HCT116 (cell line): ENCODE measurements around the gene ARHGAP12. TPM values are rescaled to one million over a fixed set of nuclear protein-coding genes. Genes with fewer than 3 reads are reported as not detected.

ENCODE experiments used
- ATAC-seq: fragments of 200-7000 bp; cut with Tn5 transposase; 2 replicates; pipeline ENCODE4 v1.9.1; 2020; ENCODE audit warnings: mild to moderate bottlenecking, moderate library complexity
- BruUV-seq: library from RNA; stranded (reverse); fragments of 400-500 nt; replicated peaks from 2 replicates; lab custom pipeline; 2021; lab: Mats Ljungman, UMichigan
- CTCF ChIA-PET: fragments of 300-600 bp; sonication (Branson Sonifier 250); formaldehyde crosslinking; loops from one replicate; lab custom pipeline; 2021; ENCODE audit warnings: antibody characterized with exemption; lab: Charles Lee
- POLR2A ChIA-PET: fragments of 300-600, 350-600 bp; sonication (Branson Sonifier 250); formaldehyde crosslinking; loops from one replicate; lab custom pipeline; 2021; ENCODE audit warnings: antibody characterized with exemption; lab: Charles Lee
- RAD21 ChIA-PET, 2 experiments: fragments of 300-600 bp; sonication (Branson Sonifier 250); formaldehyde crosslinking; loops; one replicate each; lab custom pipeline; 2023; ENCODE audit warnings: low total read pairs in 2 of 2; ENCODE audit not compliant: uncharacterized antibody in 2 of 2, unreplicated experiment in 2 of 2, low non-redundant PET in 1 of 2; lab: Charles Lee
- DNase-seq: peaks from one replicate; pipeline ENCODE4 v3.0.0-alpha.2; 2010; ENCODE audit warnings: low read depth, low spot score
- H2AFZ ChIP-seq: fragments of 200-600 bp; shearing (Covaris generic), sonication (generic); 2 replicates; pipeline ENCODE4 v1.6.1; 2017; ENCODE audit warnings: low read depth, mixed run types, mixed read lengths, antibody characterized with exemption, low read length; ENCODE audit not compliant: poor library complexity, severe bottlenecking
- H3K27ac ChIP-seq: 2 replicates; pipeline ENCODE4 v1.5.1; 2012; ENCODE audit warnings: low read depth, low read length
- H3K27me3 ChIP-seq: fragments of 200-600 bp; sonication (generic); 2 replicates; pipeline ENCODE4 v1.6.1; 2016; ENCODE audit warnings: mixed run types, low read length, mixed read lengths; ENCODE audit not compliant: insufficient read depth
- H3K36me3 ChIP-seq, 2 experiments: fragments of 200-500 bp in 1 of 2; fragments of 200-600 bp in 1 of 2; sonication (Bioruptor generic) in 1 of 2; sonication (generic) in 1 of 2; 2 replicates each; pipeline versions ENCODE4 v1.5.1 to v1.6.1; 2014 to 2016; ENCODE audit warnings: low read length in 2 of 2, inconsistent platforms in 1 of 2, mixed read lengths in 1 of 2, mixed run types in 1 of 2; ENCODE audit not compliant: insufficient read depth in 2 of 2, control insufficient read depth in 1 of 2
- H3K4me1 ChIP-seq, 2 experiments: fragments of 200-600 bp in 1 of 2; sonication (generic) in 1 of 2; 2 replicates each; pipeline versions ENCODE4 v1.5.1 to v1.6.1; 2012 to 2017; ENCODE audit warnings: low read length in 2 of 2, inconsistent platforms in 1 of 2, mild to moderate bottlenecking in 1 of 2, mixed read lengths in 1 of 2, mixed run types in 1 of 2, moderate library complexity in 1 of 2; ENCODE audit not compliant: insufficient read depth in 2 of 2, control insufficient read depth in 1 of 2
- H3K4me2 ChIP-seq: fragments of 200-600 bp; sonication (generic); 2 replicates; pipeline ENCODE4 v1.6.1; 2017; ENCODE audit warnings: mixed run types, low read length, mixed read lengths
- H3K4me3 ChIP-seq, 2 experiments: fragments of 200-600 bp in 1 of 2; sonication (generic) in 1 of 2; replicated peaks in 1 of 2; 2 replicates each; pipeline ENCODE4 v1.5.1; 2011 to 2016; ENCODE audit warnings: low read length in 2 of 2, control low read depth in 1 of 2, low read depth in 1 of 2, mild to moderate bottlenecking in 1 of 2, mixed read lengths in 1 of 2, mixed run types in 1 of 2
- H3K79me2 ChIP-seq: fragments of 200-600 bp; sonication (generic); 2 replicates; pipeline ENCODE4 v1.6.1; 2017; ENCODE audit warnings: mild to moderate bottlenecking, mixed run types, low read length, moderate library complexity, mixed read lengths; ENCODE audit not compliant: insufficient read depth
- H3K9ac ChIP-seq: fragments of 200-600 bp; sonication (generic); 2 replicates; pipeline ENCODE4 v1.6.1; 2016; ENCODE audit warnings: low read length, mixed read lengths
- H3K9me2 ChIP-seq: fragments of 200-600 bp; sonication (generic), shearing (Covaris generic); 2 replicates; pipeline ENCODE4 v1.6.1; 2017; ENCODE audit warnings: mixed run types, mild to moderate bottlenecking, moderate library complexity; ENCODE audit not compliant: insufficient read depth
- H3K9me3 ChIP-seq, 2 experiments: fragments of 200-500 bp in 1 of 2; fragments of 200-600 bp in 1 of 2; sonication (Bioruptor generic) in 1 of 2; sonication (generic) in 1 of 2; 2 replicates each; pipeline ENCODE4 v1.6.1; 2014 to 2017; ENCODE audit warnings: low read length in 2 of 2, mixed read lengths in 2 of 2, inconsistent platforms in 1 of 2, low read depth in 1 of 2, mild to moderate bottlenecking in 1 of 2, mixed run types in 1 of 2, moderate library complexity in 1 of 2; ENCODE audit not compliant: control insufficient read depth in 1 of 2, insufficient read depth in 1 of 2
- H4K20me1 ChIP-seq: fragments of 200-600 bp; sonication (generic), shearing (Covaris generic); 2 replicates; pipeline ENCODE4 v1.6.1; 2017; ENCODE audit warnings: mixed run types, mild to moderate bottlenecking, moderate library complexity; ENCODE audit not compliant: insufficient read depth
- ATF3 ChIP-seq: IDR thresholded peaks from 2 replicates; pipeline ENCODE4 v1.6.1; 2012
- CBX3 ChIP-seq: IDR thresholded peaks from 2 replicates; pipeline ENCODE4 v1.6.1; 2012; ENCODE audit warnings: low read depth
- CTCF ChIP-seq, 3 experiments: fragments of 200-600 bp in 1 of 3; sonication (generic) in 1 of 3; IDR thresholded peaks in 2 of 3; conservative IDR thresholded peaks in 1 of 3; 2 replicates each; pipeline ENCODE4 v1.5.1; 2012 to 2017; ENCODE audit warnings: low read depth in 2 of 3, low read length in 2 of 3, antibody characterized with exemption in 1 of 3, borderline replicate concordance in 1 of 3, control low read depth in 1 of 3, mild to moderate bottlenecking in 1 of 3, mixed read lengths in 1 of 3, mixed run types in 1 of 3, moderate library complexity in 1 of 3; ENCODE audit not compliant: insufficient read depth in 1 of 3
- EGR1 ChIP-seq: IDR thresholded peaks from 2 replicates; pipeline ENCODE4 v1.6.1; 2012; ENCODE audit warnings: low read depth
- EZH2 ChIP-seq: fragments of 200-600 bp; sonication (generic); IDR thresholded peaks from 2 replicates; pipeline ENCODE4 v1.6.1; 2017; ENCODE audit warnings: antibody characterized with exemption, mixed run types
- FOSL1 ChIP-seq: IDR thresholded peaks from 2 replicates; pipeline ENCODE4 v1.6.1; 2012; ENCODE audit warnings: low read depth
- MAX ChIP-seq: IDR thresholded peaks from 2 replicates; pipeline ENCODE4 v1.6.1; 2012
- POLR2A ChIP-seq: IDR thresholded peaks from 2 replicates; pipeline ENCODE4 v1.7.0; 2011; ENCODE audit warnings: borderline replicate concordance; ENCODE audit not compliant: insufficient read depth, insufficient read length; ENCODE audit errors: extremely low read depth
- RAD21 ChIP-seq: IDR thresholded peaks from 2 replicates; pipeline ENCODE4 v1.6.1; 2012; ENCODE audit warnings: low read depth, mild to moderate bottlenecking
- REST ChIP-seq: IDR thresholded peaks from 2 replicates; pipeline ENCODE4 v1.6.1; 2012; ENCODE audit warnings: low read depth
- SIN3A ChIP-seq: IDR thresholded peaks from 2 replicates; pipeline ENCODE4 v1.6.1; 2012; ENCODE audit warnings: low read depth
- SP1 ChIP-seq: IDR thresholded peaks from 2 replicates; pipeline ENCODE4 v1.6.1; 2012; ENCODE audit warnings: low read depth
- SRF ChIP-seq: IDR thresholded peaks from 2 replicates; pipeline ENCODE4 v1.6.1; 2012; ENCODE audit warnings: low read depth
- ZNF274 ChIP-seq: fragments of 200-500 bp; sonication (Bioruptor generic); IDR thresholded peaks from 2 replicates; pipeline ENCODE4 v1.6.1; 2014; ENCODE audit warnings: mild to moderate bottlenecking, low read depth, low read length, inconsistent platforms
- intact Hi-C: fragments of 100-400 bp; cut with micrococcal nuclease; formaldehyde crosslinking; loops from 2 replicates; pipeline ENCODE4 v1.10.0; 2022
- total RNA-seq: library from RNA; stranded (reverse); gene quantifications from one replicate; pipeline ENCODE4 v1.2.1, GENCODE V29; 2021; ENCODE audit not compliant: unreplicated experiment

ARHGAP12 gene
- total RNA-seq, 1 experiment from 2014 or later: 80.3 TPM

GRCh38 chr10:31780717-31781116 is 147.9 kb downstream of the ARHGAP12 start:
- DNase-seq (no peak), ATAC-seq (no peak)
- intact Hi-C loops: no loop called here
- no TSS peak for BruUV-seq
- H3K9me2 ChIP-seq: no peaks in the 10 kb centered on the region
- H3K4me2 ChIP-seq: no peak overlapping the region
- no peaks in the 10 kb centered on the region for H4K20me1 ChIP-seq
- no peak overlapping the region for H3K4me3 ChIP-seq
- no peak overlapping the region for H3K27ac ChIP-seq
- H3K36me3 ChIP-seq: no peaks in the 10 kb centered on the region
- no peak overlapping the region for H3K9ac ChIP-seq
- H3K79me2 ChIP-seq: no peaks in the 10 kb centered on the region
- no peak for TF ChIP-seq POLR2A
- TF ChIP-seq ZNF274: no peak
- no peak for TF ChIP-seq FOSL1
- TF ChIP-seq SIN3A: no peak
- no peak for TF ChIP-seq SRF
- ChIA-PET POLR2A (no interaction called here), CTCF (interaction anchor here (1.8 kb wide), 1 partner anchor 11 kb away, joined by 7 read pairs; no protein-coding TSS in a partner anchor), RAD21 (no interaction called here)
- H3K27me3 ChIP-seq: no peaks in the 10 kb centered on the region
- no peak overlapping the region for H2AFZ ChIP-seq
- H3K9me3 ChIP-seq: 0 out of 4 replicates have a peak, but pooled peaks cover 0 to 6% of the 10 kb centered on the region in 2 experiments
- H3K4me1 ChIP-seq: no peaks in the 10 kb centered on the region

GRCh38 chr10:31778627-31779026 is 150.0 kb downstream of the ARHGAP12 start:
- BruUV-seq: no TSS peak
- Histone ChIP-seq H3K4me1 (no peaks in the 10 kb centered on the region), H3K27ac (no peak overlapping the region), H3K79me2 (no peaks in the 10 kb centered on the region), H3K4me3 (no peak overlapping the region), H3K9ac (no peak overlapping the region), H3K27me3 (no peaks in the 10 kb centered on the region), H3K36me3 (no peaks in the 10 kb centered on the region), H3K4me2 (no peak overlapping the region), H3K9me3 (0 out of 4 replicates have a peak, but pooled peaks cover 0 to 6% of the 10 kb centered on the region in 2 experiments), H4K20me1 (no peaks in the 10 kb centered on the region), H2AFZ (no peak overlapping the region), H3K9me2 (no peaks in the 10 kb centered on the region)
- intact Hi-C loops: no loop called here
- DNase-seq (no peak), ATAC-seq (no peak)
- ChIA-PET CTCF (no interaction called here), RAD21 (no interaction called here), POLR2A (no interaction called here)
- TF ChIP-seq CTCF (IDR thresholded peaks at IDR 0.05 in 2 of 3, conservative IDR thresholded peaks at IDR 0.05 in 1 of 3; ENCODE audit: borderline replicate concordance in 1 of 3, insufficient read depth in 1 of 3, low read depth in 2 of 3, low read length in 2 of 3) (no peak), CBX3 (no peak), REST (no peak), EZH2 (no peak), SRF (no peak), RAD21 (no peak), EGR1 (no peak), SP1 (no peak), MAX (no peak), ATF3 (no peak), FOSL1 (no peak)
